HL-60 (cell line): ENCODE measurements around the gene IL17RD.

Experiments
- DNase-seq, 2 experiments: peaks; one replicate each; pipeline ENCODE4 v3.0.0-alpha.2; 2010 to 2020; ENCODE audit warnings: low read depth in 1 of 2, low spot score in 1 of 2
- H3K27ac ChIP-seq: fragments of 250-450 bp; sonication (Bioruptor Pico); replicated peaks from 2 replicates; pipeline ENCODE4 v1.5.1; 2020; ENCODE audit warnings: mild to moderate bottlenecking, moderate library complexity
- H3K27me3 ChIP-seq: fragments of 250-450 bp; sonication (Bioruptor Pico); 2 replicates; pipeline ENCODE4 v1.5.1; 2021; ENCODE audit warnings: mild to moderate bottlenecking, moderate library complexity; ENCODE audit not compliant: insufficient read depth, poor library complexity, severe bottlenecking
- H3K4me3 ChIP-seq: replicated peaks from 2 replicates; pipeline ENCODE4 v1.5.1; 2011; ENCODE audit warnings: mild to moderate bottlenecking, control low read depth, low read length; ENCODE audit not compliant: insufficient read depth
- GABPA ChIP-seq: IDR thresholded peaks from 2 replicates; pipeline ENCODE4 v1.6.1; 2012; ENCODE audit warnings: low read depth
- POLR2AphosphoS5 ChIP-seq: IDR thresholded peaks from 2 replicates; pipeline ENCODE4 v1.6.1; 2012; ENCODE audit warnings: low read depth
- SPI1 ChIP-seq: IDR thresholded peaks from 2 replicates; pipeline ENCODE4 v1.6.1; 2012; ENCODE audit warnings: low read depth, mild to moderate bottlenecking, borderline replicate concordance
- TF ChIP-seq, protein P1 (sequence below): IDR thresholded peaks from 2 replicates; pipeline ENCODE4 v1.6.1; 2012; ENCODE audit warnings: low read depth; ENCODE audit not compliant: insufficient replicate concordance
- TF ChIP-seq, protein P2 (sequence below): IDR thresholded peaks from one replicate; pipeline ENCODE4 v1.5.1; 2011; ENCODE audit warnings: low read length, control low read depth, inconsistent platforms; ENCODE audit not compliant: insufficient read depth

Gene IL17RD

DNA sequence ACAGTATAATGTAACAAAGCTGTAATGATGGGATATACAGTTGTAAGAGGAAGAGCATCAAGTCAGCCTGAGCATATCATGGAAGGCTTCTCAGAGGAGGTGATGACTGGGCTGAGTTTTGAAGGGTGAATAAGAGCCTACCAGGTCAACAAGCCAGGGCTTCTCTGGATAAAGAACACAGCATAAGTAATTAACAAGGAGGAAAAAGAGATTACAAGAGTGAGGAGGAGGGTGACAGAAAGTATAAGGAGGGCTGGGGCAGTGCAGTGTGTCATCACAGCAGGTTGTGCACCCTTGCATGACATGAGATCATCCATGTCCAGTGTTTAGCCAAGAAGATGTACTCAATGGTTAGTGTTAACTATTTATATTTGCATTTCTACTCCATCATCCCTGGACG lies 121.6 kb downstream of the IL17RD start:
- Histone ChIP-seq H3K27me3 (no peaks in the 10 kb centered on the region), H3K27ac (no peak overlapping the region), H3K4me3 (no peak overlapping the region)
- no peak for DNase-seq
- TF ChIP-seq SPI1 (no peak), GABPA (no peak), POLR2AphosphoS5 (no peak)
- TF ChIP-seq, protein P1, sequence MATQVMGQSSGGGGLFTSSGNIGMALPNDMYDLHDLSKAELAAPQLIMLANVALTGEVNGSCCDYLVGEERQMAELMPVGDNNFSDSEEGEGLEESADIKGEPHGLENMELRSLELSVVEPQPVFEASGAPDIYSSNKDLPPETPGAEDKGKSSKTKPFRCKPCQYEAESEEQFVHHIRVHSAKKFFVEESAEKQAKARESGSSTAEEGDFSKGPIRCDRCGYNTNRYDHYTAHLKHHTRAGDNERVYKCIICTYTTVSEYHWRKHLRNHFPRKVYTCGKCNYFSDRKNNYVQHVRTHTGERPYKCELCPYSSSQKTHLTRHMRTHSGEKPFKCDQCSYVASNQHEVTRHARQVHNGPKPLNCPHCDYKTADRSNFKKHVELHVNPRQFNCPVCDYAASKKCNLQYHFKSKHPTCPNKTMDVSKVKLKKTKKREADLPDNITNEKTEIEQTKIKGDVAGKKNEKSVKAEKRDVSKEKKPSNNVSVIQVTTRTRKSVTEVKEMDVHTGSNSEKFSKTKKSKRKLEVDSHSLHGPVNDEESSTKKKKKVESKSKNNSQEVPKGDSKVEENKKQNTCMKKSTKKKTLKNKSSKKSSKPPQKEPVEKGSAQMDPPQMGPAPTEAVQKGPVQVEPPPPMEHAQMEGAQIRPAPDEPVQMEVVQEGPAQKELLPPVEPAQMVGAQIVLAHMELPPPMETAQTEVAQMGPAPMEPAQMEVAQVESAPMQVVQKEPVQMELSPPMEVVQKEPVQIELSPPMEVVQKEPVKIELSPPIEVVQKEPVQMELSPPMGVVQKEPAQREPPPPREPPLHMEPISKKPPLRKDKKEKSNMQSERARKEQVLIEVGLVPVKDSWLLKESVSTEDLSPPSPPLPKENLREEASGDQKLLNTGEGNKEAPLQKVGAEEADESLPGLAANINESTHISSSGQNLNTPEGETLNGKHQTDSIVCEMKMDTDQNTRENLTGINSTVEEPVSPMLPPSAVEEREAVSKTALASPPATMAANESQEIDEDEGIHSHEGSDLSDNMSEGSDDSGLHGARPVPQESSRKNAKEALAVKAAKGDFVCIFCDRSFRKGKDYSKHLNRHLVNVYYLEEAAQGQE: no peak
- TF ChIP-seq, protein P2, sequence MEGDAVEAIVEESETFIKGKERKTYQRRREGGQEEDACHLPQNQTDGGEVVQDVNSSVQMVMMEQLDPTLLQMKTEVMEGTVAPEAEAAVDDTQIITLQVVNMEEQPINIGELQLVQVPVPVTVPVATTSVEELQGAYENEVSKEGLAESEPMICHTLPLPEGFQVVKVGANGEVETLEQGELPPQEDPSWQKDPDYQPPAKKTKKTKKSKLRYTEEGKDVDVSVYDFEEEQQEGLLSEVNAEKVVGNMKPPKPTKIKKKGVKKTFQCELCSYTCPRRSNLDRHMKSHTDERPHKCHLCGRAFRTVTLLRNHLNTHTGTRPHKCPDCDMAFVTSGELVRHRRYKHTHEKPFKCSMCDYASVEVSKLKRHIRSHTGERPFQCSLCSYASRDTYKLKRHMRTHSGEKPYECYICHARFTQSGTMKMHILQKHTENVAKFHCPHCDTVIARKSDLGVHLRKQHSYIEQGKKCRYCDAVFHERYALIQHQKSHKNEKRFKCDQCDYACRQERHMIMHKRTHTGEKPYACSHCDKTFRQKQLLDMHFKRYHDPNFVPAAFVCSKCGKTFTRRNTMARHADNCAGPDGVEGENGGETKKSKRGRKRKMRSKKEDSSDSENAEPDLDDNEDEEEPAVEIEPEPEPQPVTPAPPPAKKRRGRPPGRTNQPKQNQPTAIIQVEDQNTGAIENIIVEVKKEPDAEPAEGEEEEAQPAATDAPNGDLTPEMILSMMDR: no peak

DNA sequence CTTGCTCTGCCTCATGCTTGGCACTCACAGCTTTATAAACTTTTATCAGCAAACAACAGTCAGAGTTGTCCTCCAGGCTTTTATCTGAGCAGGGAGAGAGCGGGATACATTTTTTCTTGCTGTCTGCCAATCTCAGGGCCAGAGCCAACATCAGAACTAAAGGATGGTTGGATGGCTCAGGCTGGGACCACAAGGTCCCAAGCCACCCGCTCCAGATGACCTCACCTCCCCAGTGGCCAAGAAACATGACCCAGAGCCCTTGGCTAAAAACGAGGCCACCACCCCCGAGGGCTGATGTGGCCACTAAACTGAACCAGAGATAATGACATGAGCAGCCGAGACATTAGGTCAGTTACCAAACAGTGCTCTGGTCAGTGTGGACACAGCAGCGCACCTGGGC lies 123.5 kb downstream of the IL17RD start:
- no peaks in the 10 kb centered on the region for H3K27me3 ChIP-seq
- no peak overlapping the region for H3K27ac ChIP-seq
- TF ChIP-seq, protein P1: no peak
- TF ChIP-seq, protein P2: no peak
- TF ChIP-seq POLR2AphosphoS5 (no peak), SPI1 (no peak), GABPA (no peak)
- no peak for DNase-seq
- H3K4me3 ChIP-seq: no peak overlapping the region
